IMR-90 (cell line): ENCODE data around the gene THPO. TPM values are rescaled to one million over a fixed set of nuclear protein-coding genes. Genes with fewer than 3 reads are reported as not detected.

Source experiments
- ATAC-seq: fragments of 200-7000 bp; cut with Tn5 transposase; 2 replicates; pipeline ENCODE4 v1.9.1; 2020; ENCODE audit warnings: low read depth, mild to moderate bottlenecking, moderate library complexity
- BruUV-seq: library from RNA; stranded (reverse); fragments of 400-500 nt; replicated peaks from 2 replicates; lab custom pipeline; 2021; lab: Mats Ljungman, UMichigan
- CTCF ChIA-PET: fragments of 300-600 bp; formaldehyde crosslinking; extraction: SDS; loops from one replicate; lab custom pipeline; 2021; ENCODE audit warnings: antibody characterized with exemption; lab: Yijun Ruan, JAX
- POLR2A ChIA-PET: fragments of 300-600 bp; sonication (Branson Sonifier 250); formaldehyde crosslinking; loops from one replicate; lab custom pipeline; 2022; ENCODE audit warnings: antibody characterized with exemption; ENCODE audit not compliant: unreplicated experiment; lab: Charles Lee
- DNase-seq: peaks from one replicate; pipeline ENCODE4 v3.0.0; 2013
- H2AFZ ChIP-seq: replicated peaks from 2 replicates; pipeline ENCODE3; 2013; ENCODE audit warnings: low read length, mild to moderate bottlenecking; ENCODE audit not compliant: poor library complexity
- H2AK5ac ChIP-seq: 2 replicates; pipeline ENCODE4 v1.6.1; 2013; ENCODE audit warnings: low read depth, low read length, inconsistent platforms
- H2AK9ac ChIP-seq: replicated peaks from 2 replicates; pipeline ENCODE3; 2013; ENCODE audit warnings: mild to moderate bottlenecking, low read depth, low read length, moderate library complexity; ENCODE audit not compliant: poor library complexity
- H2BK120ac ChIP-seq: 2 replicates; pipeline ENCODE4 v1.6.1; 2013; ENCODE audit warnings: low read depth, low read length, inconsistent platforms
- H2BK15ac ChIP-seq: 3 replicates; pipeline ENCODE4 v1.6.1; 2013; ENCODE audit warnings: low read depth, low read length, inconsistent platforms
- H2BK20ac ChIP-seq: 2 replicates; pipeline ENCODE4 v1.6.1; 2013; ENCODE audit warnings: low read depth, mild to moderate bottlenecking, inconsistent platforms, low read length, moderate library complexity
- H2BK5ac ChIP-seq: 2 replicates; pipeline ENCODE4 v1.6.1; 2013; ENCODE audit warnings: mild to moderate bottlenecking, low read depth, low read length, inconsistent platforms; ENCODE audit not compliant: poor library complexity, severe bottlenecking
- H3K14ac ChIP-seq: replicated peaks from 2 replicates; pipeline ENCODE4 v1.6.1; 2013; ENCODE audit warnings: low read depth, low read length, inconsistent platforms
- H3K18ac ChIP-seq: 2 replicates; pipeline ENCODE4 v1.6.1; 2013; ENCODE audit warnings: low read depth, low read length, control low read depth
- H3K23ac ChIP-seq: 2 replicates; pipeline ENCODE4 v1.6.1; 2013; ENCODE audit warnings: low read depth, low read length, inconsistent platforms
- H3K27ac ChIP-seq: 2 replicates; pipeline ENCODE4 v1.5.1; 2013; ENCODE audit warnings: mild to moderate bottlenecking, control low read depth, low read length; ENCODE audit not compliant: insufficient read depth
- H3K27me3 ChIP-seq: 2 replicates; pipeline ENCODE4 v1.6.1; 2013; ENCODE audit warnings: low read length; ENCODE audit not compliant: control insufficient read depth, insufficient read depth
- H3K36me3 ChIP-seq: 2 replicates; pipeline ENCODE4 v1.6.1; 2013; ENCODE audit warnings: low read length, mixed read lengths; ENCODE audit not compliant: control insufficient read depth, insufficient read depth
- H3K4ac ChIP-seq: 2 replicates; pipeline ENCODE4 v1.6.1; 2013; ENCODE audit warnings: low read depth, low read length, inconsistent platforms
- H3K4me1 ChIP-seq: 2 replicates; pipeline ENCODE4 v1.6.1; 2013; ENCODE audit warnings: low read length, mixed read lengths; ENCODE audit not compliant: control insufficient read depth, insufficient read depth
- H3K4me2 ChIP-seq: 2 replicates; pipeline ENCODE4 v1.6.1; 2013; ENCODE audit warnings: low read depth, mild to moderate bottlenecking, control low read depth, low read length, moderate library complexity
- H3K4me3 ChIP-seq: 2 replicates; pipeline ENCODE4 v1.5.1; 2013; ENCODE audit warnings: low read depth, mild to moderate bottlenecking, control low read depth, low read length, moderate library complexity; ENCODE audit not compliant: insufficient read depth
- H3K56ac ChIP-seq: 2 replicates; pipeline ENCODE4 v1.6.1; 2013; ENCODE audit warnings: low read length, inconsistent platforms; ENCODE audit not compliant: insufficient read depth; ENCODE audit errors: extremely low read depth
- H3K79me1 ChIP-seq, 2 experiments: 2 replicates each; pipeline ENCODE4 v1.6.1; 2013; ENCODE audit warnings: low read length in 2 of 2, inconsistent platforms in 1 of 2, low read depth in 1 of 2
- H3K9ac ChIP-seq: 2 replicates; pipeline ENCODE4 v1.6.1; 2013; ENCODE audit warnings: low read depth, low read length, control low read depth
- H3K9me1 ChIP-seq: 2 replicates; pipeline ENCODE4 v1.6.1; 2013; ENCODE audit warnings: low read length, inconsistent platforms; ENCODE audit not compliant: insufficient read depth
- H3K9me3 ChIP-seq: 2 replicates; pipeline ENCODE4 v1.6.1; 2013; ENCODE audit warnings: low read length; ENCODE audit not compliant: control insufficient read depth, insufficient read depth
- H4K20me1 ChIP-seq: 2 replicates; pipeline ENCODE4 v1.6.1; 2013; ENCODE audit warnings: low read length, inconsistent platforms; ENCODE audit not compliant: insufficient read depth
- H4K5ac ChIP-seq: 2 replicates; pipeline ENCODE4 v1.6.1; 2013; ENCODE audit warnings: mild to moderate bottlenecking, low read depth, low read length, control low read depth
- H4K8ac ChIP-seq, 2 experiments: 2 replicates each; pipeline ENCODE4 v1.6.1; 2013; ENCODE audit warnings: low read depth in 2 of 2, low read length in 2 of 2, control low read depth in 1 of 2, inconsistent platforms in 1 of 2
- H4K91ac ChIP-seq: 2 replicates; pipeline ENCODE4 v1.6.1; 2013; ENCODE audit warnings: low read depth, low read length, inconsistent platforms; ENCODE audit not compliant: insufficient read depth
- BHLHE40 ChIP-seq: fragments of 150-350 bp; IDR thresholded peaks from 2 replicates; pipeline ENCODE4 v1.6.1; 2016; ENCODE audit warnings: mild to moderate bottlenecking, low read depth, low read length
- CEBPB ChIP-seq: IDR thresholded peaks from 2 replicates; pipeline ENCODE4 v1.6.1; 2012; ENCODE audit warnings: low read depth, low read length, improper control_type of control experiment
- FOS ChIP-seq: fragments of 150-350 bp; IDR thresholded peaks from 2 replicates; pipeline ENCODE4 v1.6.1; 2016; ENCODE audit warnings: low read depth, low read length
- MAFK ChIP-seq: IDR thresholded peaks from 2 replicates; pipeline ENCODE4 v1.6.1; 2012; ENCODE audit warnings: low read depth, low read length, improper control_type of control experiment
- MAZ ChIP-seq: IDR thresholded peaks from 2 replicates; pipeline ENCODE4 v1.6.1; 2012; ENCODE audit warnings: low read depth, mild to moderate bottlenecking, low read length, improper control_type of control experiment, moderate library complexity, borderline replicate concordance
- NFE2L2 ChIP-seq: fragments of 150-350 bp; IDR thresholded peaks from 2 replicates; pipeline ENCODE4 v1.6.1; 2016; ENCODE audit warnings: low read depth, mild to moderate bottlenecking, low read length
- POLR2A ChIP-seq: IDR thresholded peaks from 2 replicates; pipeline ENCODE4 v1.6.1; 2012; ENCODE audit warnings: mild to moderate bottlenecking, low read depth, low read length
- RCOR1 ChIP-seq: IDR thresholded peaks from 2 replicates; pipeline ENCODE4 v1.6.1; 2012; ENCODE audit warnings: mild to moderate bottlenecking, low read length, improper control_type of control experiment; ENCODE audit not compliant: insufficient replicate concordance
- whole genome bisulfite sequencing, 2 experiments: methylation state at CpG; one replicate each; pipeline versions ENCODE4 v1.1.5 to v1.1.7; 2013; ENCODE audit warnings: missing lambda C conversion rate in 2 of 2; ENCODE audit not compliant: insufficient read length in 1 of 2; ENCODE audit errors: extremely low coverage in 2 of 2; 5-methylcytosine and 5-hydroxymethylcytosine counted together
- dilution Hi-C: fragments of 300-500 bp; cut with HindIII; formaldehyde crosslinking; loops from one replicate; pipeline ENCODE4 v1.14.3; 2018; ENCODE audit warnings: low sequenced_read_pairs; ENCODE audit not compliant: unreplicated experiment
- in situ Hi-C: fragments of 300-500 bp; cut with MboI; formaldehyde crosslinking; loops from 3 replicates; pipeline ENCODE4 v1.14.3; 2019; ENCODE audit warnings: low sequenced_read_pairs, inconsistent platforms, mixed read lengths
- intact Hi-C: fragments of 100-400 bp; cut with micrococcal nuclease; formaldehyde crosslinking; loops from 2 replicates; pipeline ENCODE4 v1.10.0; 2022
- polyA plus RNA-seq, 3 experiments: library from polyadenylated mRNA; depleted of rRNA; stranded (reverse); fragments of >200 nt; gene quantifications; 2 replicates each; pipeline ENCODE4 v1.2.3, GENCODE V29; 2012; ENCODE audit warnings: low replicate concordance in 1 of 3
- total RNA-seq: library from RNA; depleted of rRNA; stranded (reverse); fragments of >200 nt; gene quantifications from 2 replicates; pipeline ENCODE4 v1.2.3, GENCODE V29; 2012
- TF ChIP-seq, protein P1 (sequence below): fragments of 150-350 bp; IDR thresholded peaks from 2 replicates; pipeline ENCODE4 v1.6.1; 2017; ENCODE audit warnings: mild to moderate bottlenecking, antibody characterized with exemption, low read length, low read depth
- TF ChIP-seq, protein P2 (sequence below): fragments of 150-350 bp; IDR thresholded peaks from 2 replicates; pipeline ENCODE4 v1.6.1; 2016; ENCODE audit warnings: low read depth, mild to moderate bottlenecking, low read length, moderate library complexity, borderline replicate concordance
- TF ChIP-seq, protein P3 (sequence below): conservative IDR thresholded peaks from 2 replicates; pipeline ENCODE4 v1.5.1; 2012; ENCODE audit warnings: mild to moderate bottlenecking, low read depth, low read length, improper control_type of control experiment

THPO gene
- total and polyA plus RNA-seq, 2 of the 4 experiments (the other 2 are of a cell fraction): not detected

DNA sequence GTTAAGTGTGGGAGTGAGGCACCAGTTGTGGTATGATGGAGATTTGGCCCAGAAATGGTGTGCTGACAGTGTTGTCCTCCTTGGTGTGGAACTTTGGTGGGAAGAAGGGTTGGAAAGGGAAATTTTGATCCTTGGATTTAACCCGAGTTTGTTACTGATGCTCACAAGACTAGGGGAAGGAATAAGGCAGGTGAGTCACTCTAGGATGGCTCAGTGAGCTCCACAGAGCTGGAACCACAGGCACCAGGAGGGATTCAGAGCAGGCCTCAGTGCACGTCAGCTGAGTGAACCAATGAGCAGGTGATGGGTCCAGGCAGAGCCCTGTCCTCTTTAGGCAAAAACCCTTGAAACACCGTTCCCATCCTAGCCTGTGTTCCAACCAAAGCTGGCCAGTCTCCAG, 13.3 kb upstream of the THPO start:
- TF ChIP-seq NFE2L2 (no peak), BHLHE40 (no peak), FOS (no peak), MAFK (no peak), CEBPB (no peak), MAZ (no peak), POLR2A (no peak), RCOR1 (no peak)
- TF ChIP-seq, protein P1, sequence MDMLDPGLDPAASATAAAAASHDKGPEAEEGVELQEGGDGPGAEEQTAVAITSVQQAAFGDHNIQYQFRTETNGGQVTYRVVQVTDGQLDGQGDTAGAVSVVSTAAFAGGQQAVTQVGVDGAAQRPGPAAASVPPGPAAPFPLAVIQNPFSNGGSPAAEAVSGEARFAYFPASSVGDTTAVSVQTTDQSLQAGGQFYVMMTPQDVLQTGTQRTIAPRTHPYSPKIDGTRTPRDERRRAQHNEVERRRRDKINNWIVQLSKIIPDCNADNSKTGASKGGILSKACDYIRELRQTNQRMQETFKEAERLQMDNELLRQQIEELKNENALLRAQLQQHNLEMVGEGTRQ: no peak
- TF ChIP-seq, protein P2, sequence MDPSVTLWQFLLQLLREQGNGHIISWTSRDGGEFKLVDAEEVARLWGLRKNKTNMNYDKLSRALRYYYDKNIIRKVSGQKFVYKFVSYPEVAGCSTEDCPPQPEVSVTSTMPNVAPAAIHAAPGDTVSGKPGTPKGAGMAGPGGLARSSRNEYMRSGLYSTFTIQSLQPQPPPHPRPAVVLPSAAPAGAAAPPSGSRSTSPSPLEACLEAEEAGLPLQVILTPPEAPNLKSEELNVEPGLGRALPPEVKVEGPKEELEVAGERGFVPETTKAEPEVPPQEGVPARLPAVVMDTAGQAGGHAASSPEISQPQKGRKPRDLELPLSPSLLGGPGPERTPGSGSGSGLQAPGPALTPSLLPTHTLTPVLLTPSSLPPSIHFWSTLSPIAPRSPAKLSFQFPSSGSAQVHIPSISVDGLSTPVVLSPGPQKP: no peak
- TF ChIP-seq, protein P3, sequence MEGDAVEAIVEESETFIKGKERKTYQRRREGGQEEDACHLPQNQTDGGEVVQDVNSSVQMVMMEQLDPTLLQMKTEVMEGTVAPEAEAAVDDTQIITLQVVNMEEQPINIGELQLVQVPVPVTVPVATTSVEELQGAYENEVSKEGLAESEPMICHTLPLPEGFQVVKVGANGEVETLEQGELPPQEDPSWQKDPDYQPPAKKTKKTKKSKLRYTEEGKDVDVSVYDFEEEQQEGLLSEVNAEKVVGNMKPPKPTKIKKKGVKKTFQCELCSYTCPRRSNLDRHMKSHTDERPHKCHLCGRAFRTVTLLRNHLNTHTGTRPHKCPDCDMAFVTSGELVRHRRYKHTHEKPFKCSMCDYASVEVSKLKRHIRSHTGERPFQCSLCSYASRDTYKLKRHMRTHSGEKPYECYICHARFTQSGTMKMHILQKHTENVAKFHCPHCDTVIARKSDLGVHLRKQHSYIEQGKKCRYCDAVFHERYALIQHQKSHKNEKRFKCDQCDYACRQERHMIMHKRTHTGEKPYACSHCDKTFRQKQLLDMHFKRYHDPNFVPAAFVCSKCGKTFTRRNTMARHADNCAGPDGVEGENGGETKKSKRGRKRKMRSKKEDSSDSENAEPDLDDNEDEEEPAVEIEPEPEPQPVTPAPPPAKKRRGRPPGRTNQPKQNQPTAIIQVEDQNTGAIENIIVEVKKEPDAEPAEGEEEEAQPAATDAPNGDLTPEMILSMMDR: no peak
- Histone ChIP-seq H3K4me2 (no peak overlapping the region), H3K23ac (no peak overlapping the region), H2BK5ac (no peak overlapping the region), H3K4me1 (no peaks in the 10 kb centered on the region), H3K18ac (no peak overlapping the region), H2BK15ac (no peak overlapping the region), H2AK9ac (no peak overlapping the region), H4K20me1 (no peaks in the 10 kb centered on the region), H3K14ac (no peak overlapping the region), H3K36me3 (no peaks in the 10 kb centered on the region), H4K5ac (no peak overlapping the region), H3K9me1 (no peaks in the 10 kb centered on the region), H4K91ac (no peak overlapping the region), H2BK120ac (no peak overlapping the region), H3K9ac (no peak overlapping the region), H3K56ac (no peak overlapping the region), H2AFZ (no peak overlapping the region), H3K9me3 (no peaks in the 10 kb centered on the region), H3K79me1 (no peaks in the 10 kb centered on the region), H3K4ac (no peak overlapping the region), H3K27me3 (peaks cover 65% of the 10 kb centered on the region), H4K8ac (no peak overlapping the region), H2BK20ac (no peak overlapping the region), H3K4me3 (no peak overlapping the region), H2AK5ac (no peak overlapping the region), H3K27ac (no peak overlapping the region)
- ChIA-PET CTCF (interaction anchor here (0.8 kb wide), 1 partner anchor 19 kb away, joined by 3 read pairs; no protein-coding TSS in a partner anchor), POLR2A (no interaction called here)
- intact Hi-C loops: no loop called here
- DNase-seq (no peak), ATAC-seq (no peak)
- in situ Hi-C loops: no loop called here
- 83% methylated on average over 2 of the region's 3 CpGs; no CpG with 5 or more reads in 1 of the 2 experiments for WGBS, 2 experiments
- no TSS peak for BruUV-seq
- dilution Hi-C loops: no loop called here
